NCI-H82 treated with DMSO at 0.1 percent for 48 hours (cell line): ENCODE measurements around the gene FAM222B.
"Not testable (repeated sequence)": the region's sequence is repeated elsewhere in the genome, so short reads cannot be mapped to it uniquely, and the experiment has no call there.

Experiments used
- DNase-seq: peaks from one replicate; lab custom pipeline; 2025; ENCODE audit not compliant: unreplicated experiment; lab: John Stamatoyannopoulos, UW

The FAM222B gene

GRCh38 chr17:28846231-28846630, 3.6 kb upstream of the FAM222B start:
- DNase-seq, result no peak

GRCh38 chr17:28843816-28844148, 1.2 kb upstream of the FAM222B start:
- no peak for DNase-seq

GRCh38 chr17:28841901-28842281, 699 bp downstream of the FAM222B start:
- no peak for DNase-seq

GRCh38 chr17:28839221-28839620, 3.4 kb downstream of the FAM222B start:
- no peak for DNase-seq

- not testable (repeated sequence) for DNase-seq
Observed at GRCh38 chr17:28836541-28836940, 6.0 kb downstream of the FAM222B start.

GRCh38 chr17:28834420-28834819, 8.2 kb downstream of the FAM222B start:
- no peak for DNase-seq

GRCh38 chr17:28828294-28829040, 14.1 kb downstream of the FAM222B start:
- DNase-seq, result no peak

- DNase-seq, result no peak
Observed at GRCh38 chr17:28827672-28828071, 14.9 kb downstream of the FAM222B start.

- no peak for DNase-seq
Observed at GRCh38 chr17:28819582-28819981, 23.0 kb downstream of the FAM222B start.

GRCh38 chr17:28818819-28819221, 23.8 kb downstream of the FAM222B start:
- DNase-seq, result no peak

GRCh38 chr17:28816540-28816939, 26.1 kb downstream of the FAM222B start:
- no peak for DNase-seq

- DNase-seq, result peak; percentile 84
Observed at GRCh38 chr17:28812748-28813377, 29.7 kb downstream of the FAM222B start.

- peak; percentile 97 for DNase-seq
Observed at GRCh38 chr17:28812091-28812747, 30.4 kb downstream of the FAM222B start.

- peak; percentile 43 for DNase-seq
Observed at GRCh38 chr17:28811651-28812090, 30.9 kb downstream of the FAM222B start.

GRCh38 chr17:28810437-28810836, 32.2 kb downstream of the FAM222B start:
- no peak for DNase-seq

- DNase-seq, result no peak
Observed at GRCh38 chr17:28807925-28808634, 34.5 kb downstream of the FAM222B start.

GRCh38 chr17:28796062-28796461, 46.5 kb downstream of the FAM222B start:
- no peak for DNase-seq

GRCh38 chr17:28794846-28795441, 47.6 kb downstream of the FAM222B start:
- DNase-seq, result not testable (repeated sequence)

GRCh38 chr17:28792877-28793661, 49.5 kb downstream of the FAM222B start:
- DNase-seq, result no peak

- no peak for DNase-seq
Observed at GRCh38 chr17:28788100-28788499, 54.5 kb downstream of the FAM222B start.
